Suprapubic skin (tissue), 4 donors: Measurements from ENCODE around the gene ZNF776.

ENCODE experiments used
- EP300 ChIP-seq: sonication (generic); formaldehyde crosslinking; IDR thresholded peaks from one replicate; pipeline ENCODE4 v1.6.1; 2017; ENCODE audit warnings: antibody characterized with exemption
- POLR2A ChIP-seq, 2 donors: fragments of 450-650 bp; IDR thresholded peaks; one replicate each; pipeline ENCODE4 v1.6.1; 2017; ENCODE audit warnings: antibody characterized with exemption in 2 of 2, mild to moderate bottlenecking in 2 of 2, moderate library complexity in 2 of 2
- POLR2AphosphoS5 ChIP-seq, 3 donors: sonication (generic); formaldehyde crosslinking; IDR thresholded peaks; one replicate each; pipeline ENCODE4 v1.6.1; 2017; ENCODE audit warnings: antibody characterized with exemption in 3 of 3
- TF ChIP-seq, protein P1 (sequence below), 2 donors: fragments of 200-600 bp in 1 of 2; fragments of 450-650 bp in 1 of 2; sonication (generic) in 1 of 2; IDR thresholded peaks; one replicate each; pipeline ENCODE4 v1.5.1; 2016 to 2019; ENCODE audit warnings: antibody characterized with exemption in 2 of 2, mild to moderate bottlenecking in 1 of 2, moderate library complexity in 1 of 2

DNA sequence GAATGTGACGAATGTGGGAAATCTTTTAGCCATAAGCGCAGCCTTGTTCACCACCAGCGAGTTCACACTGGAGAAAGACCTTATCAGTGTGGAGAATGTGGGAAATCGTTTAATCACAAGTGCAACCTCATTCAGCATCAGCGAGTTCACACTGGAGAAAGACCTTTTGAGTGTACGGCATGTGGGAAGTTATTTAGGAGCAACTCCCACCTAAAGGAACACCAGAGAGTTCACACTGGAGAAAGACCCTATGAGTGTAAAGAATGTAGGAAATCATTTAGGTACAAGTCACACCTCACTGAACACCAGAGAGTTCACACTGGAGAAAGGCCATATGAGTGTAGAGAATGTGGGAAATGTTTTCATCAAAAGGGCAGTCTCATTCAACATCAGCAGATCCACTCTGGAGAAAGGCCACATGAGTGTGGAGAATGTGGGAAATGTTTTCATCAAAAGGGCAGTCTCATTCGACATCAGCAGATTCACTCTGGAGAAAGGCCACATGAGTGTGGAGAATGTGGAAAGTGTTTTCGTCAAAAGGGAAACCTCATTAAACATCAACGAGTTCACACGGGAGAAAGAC is 7.6 kb downstream of the ZNF776 start:
- TF ChIP-seq, protein P1, sequence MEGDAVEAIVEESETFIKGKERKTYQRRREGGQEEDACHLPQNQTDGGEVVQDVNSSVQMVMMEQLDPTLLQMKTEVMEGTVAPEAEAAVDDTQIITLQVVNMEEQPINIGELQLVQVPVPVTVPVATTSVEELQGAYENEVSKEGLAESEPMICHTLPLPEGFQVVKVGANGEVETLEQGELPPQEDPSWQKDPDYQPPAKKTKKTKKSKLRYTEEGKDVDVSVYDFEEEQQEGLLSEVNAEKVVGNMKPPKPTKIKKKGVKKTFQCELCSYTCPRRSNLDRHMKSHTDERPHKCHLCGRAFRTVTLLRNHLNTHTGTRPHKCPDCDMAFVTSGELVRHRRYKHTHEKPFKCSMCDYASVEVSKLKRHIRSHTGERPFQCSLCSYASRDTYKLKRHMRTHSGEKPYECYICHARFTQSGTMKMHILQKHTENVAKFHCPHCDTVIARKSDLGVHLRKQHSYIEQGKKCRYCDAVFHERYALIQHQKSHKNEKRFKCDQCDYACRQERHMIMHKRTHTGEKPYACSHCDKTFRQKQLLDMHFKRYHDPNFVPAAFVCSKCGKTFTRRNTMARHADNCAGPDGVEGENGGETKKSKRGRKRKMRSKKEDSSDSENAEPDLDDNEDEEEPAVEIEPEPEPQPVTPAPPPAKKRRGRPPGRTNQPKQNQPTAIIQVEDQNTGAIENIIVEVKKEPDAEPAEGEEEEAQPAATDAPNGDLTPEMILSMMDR (IDR thresholded peaks at IDR 0.05) = no peak
- TF ChIP-seq POLR2AphosphoS5 (IDR thresholded peaks at IDR 0.05) (no peak), EP300 (no peak), POLR2A (IDR thresholded peaks at IDR 0.05) (no peak)
